Measurements from ENCODE around the gene CCDC15.

Gene CCDC15

DNA sequence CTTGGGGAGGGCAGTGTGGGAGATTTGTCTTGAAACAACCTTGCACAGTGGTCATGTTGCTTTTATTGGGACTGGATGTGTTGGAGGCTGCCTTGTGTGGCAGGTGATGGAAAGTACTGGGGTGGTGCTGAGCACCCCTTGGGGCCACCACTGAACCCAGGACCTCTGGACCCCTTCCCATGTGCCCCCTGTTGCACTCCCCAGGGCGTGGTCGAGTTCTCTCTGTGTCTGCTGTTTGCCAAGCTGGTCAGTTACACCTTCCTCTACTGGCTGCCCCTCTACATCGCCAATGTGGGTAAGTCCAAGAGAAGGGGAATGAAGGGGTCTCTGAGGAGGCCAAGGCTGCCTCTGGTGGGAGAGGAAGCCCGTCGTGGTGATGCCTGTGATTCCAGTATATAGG is 128.0 kb downstream of the CCDC15 start:
- H3K27ac ChIP-seq (ENCODE audit: low read depth, low read length, poor library complexity, severe bottlenecking): no peak overlapping the region

GRCh38 chr11:125082611-125083311 is 128.8 kb downstream of the CCDC15 start:
- no peak overlapping the region for H3K9ac ChIP-seq (ENCODE audit: low read length)
- H3K9me3 ChIP-seq (ENCODE audit: low read length): no peaks in the 10 kb centered on the region
- no peaks in the 10 kb centered on the region for H3K36me3 ChIP-seq (ENCODE audit: insufficient read depth, low read length)
- H3K4me1 ChIP-seq (ENCODE audit: insufficient read depth, low read length, severe bottlenecking): no peaks in the 10 kb centered on the region
- H3K9me2 ChIP-seq (ENCODE audit: low read depth, low read length): no peaks in the 10 kb centered on the region
- no peak overlapping the region for H2AFZ ChIP-seq (ENCODE audit: low read length)
- no peak overlapping the region for H3K4me3 ChIP-seq (ENCODE audit: low read depth, low read length, poor library complexity, severe bottlenecking)
- no peaks in the 10 kb centered on the region for H3K79me2 ChIP-seq (ENCODE audit: insufficient read depth, low read length)
- TF ChIP-seq CTCF (IDR thresholded peaks at IDR 0.05; ENCODE audit: low read length) (no peak), EZH2 (IDR thresholded peaks at IDR 0.05; ENCODE audit: borderline replicate concordance, low read length) (no peak)
- no peaks in the 10 kb centered on the region for H3F3A ChIP-seq (ENCODE audit: insufficient read depth, low read length)
- no peaks in the 10 kb centered on the region for H4K20me1 ChIP-seq (ENCODE audit: insufficient read depth, low read length)
- no peak overlapping the region for H3K4me2 ChIP-seq (ENCODE audit: low read length)
- H3K27me3 ChIP-seq (ENCODE audit: insufficient read depth, low read length): no peaks in the 10 kb centered on the region
- H3K27ac ChIP-seq (ENCODE audit: low read depth, low read length, poor library complexity, severe bottlenecking): no peak overlapping the region

More for the DNA sequence above, 128.0 kb downstream of the CCDC15 start:
- H3K36me3 ChIP-seq (ENCODE audit: insufficient read depth, low read length): no peaks in the 10 kb centered on the region
- no peaks in the 10 kb centered on the region for H3K9me2 ChIP-seq (ENCODE audit: low read depth, low read length)
- no peak overlapping the region for H3K4me2 ChIP-seq (ENCODE audit: low read length)
- H3K4me1 ChIP-seq (ENCODE audit: insufficient read depth, low read length, severe bottlenecking): no peaks in the 10 kb centered on the region
- no peaks in the 10 kb centered on the region for H4K20me1 ChIP-seq (ENCODE audit: insufficient read depth, low read length)
- no peaks in the 10 kb centered on the region for H3K79me2 ChIP-seq (ENCODE audit: insufficient read depth, low read length)
- H2AFZ ChIP-seq (ENCODE audit: low read length): no peak overlapping the region
- no peaks in the 10 kb centered on the region for H3K9me3 ChIP-seq (ENCODE audit: low read length)
- H3K27me3 ChIP-seq (ENCODE audit: insufficient read depth, low read length): no peaks in the 10 kb centered on the region
- TF ChIP-seq EZH2 (IDR thresholded peaks at IDR 0.05; ENCODE audit: borderline replicate concordance, low read length): no peak
- no peak for TF ChIP-seq CTCF (IDR thresholded peaks at IDR 0.05; ENCODE audit: low read length)
- no peaks in the 10 kb centered on the region for H3F3A ChIP-seq (ENCODE audit: insufficient read depth, low read length)
- H3K9ac ChIP-seq (ENCODE audit: low read length): no peak overlapping the region
- no peak overlapping the region for H3K4me3 ChIP-seq (ENCODE audit: low read depth, low read length, poor library complexity, severe bottlenecking)

- no peak overlapping the region for H2AFZ ChIP-seq (ENCODE audit: low read length)
- no peak overlapping the region for H3K4me3 ChIP-seq (ENCODE audit: low read depth, low read length, poor library complexity, severe bottlenecking)
- H3K27ac ChIP-seq (ENCODE audit: low read depth, low read length, poor library complexity, severe bottlenecking): no peak overlapping the region
- H3K27me3 ChIP-seq (ENCODE audit: insufficient read depth, low read length): no peaks in the 10 kb centered on the region
- no peaks in the 10 kb centered on the region for H3K36me3 ChIP-seq (ENCODE audit: insufficient read depth, low read length)
- TF ChIP-seq EZH2 (IDR thresholded peaks at IDR 0.05; ENCODE audit: borderline replicate concordance, low read length) (no peak), CTCF (IDR thresholded peaks at IDR 0.05; ENCODE audit: low read length) (no peak)
- no peaks in the 10 kb centered on the region for H3K9me2 ChIP-seq (ENCODE audit: low read depth, low read length)
- no peak overlapping the region for H3K4me2 ChIP-seq (ENCODE audit: low read length)
- no peaks in the 10 kb centered on the region for H3F3A ChIP-seq (ENCODE audit: insufficient read depth, low read length)
- no peaks in the 10 kb centered on the region for H3K9me3 ChIP-seq (ENCODE audit: low read length)
- H3K9ac ChIP-seq (ENCODE audit: low read length): no peak overlapping the region
- no peaks in the 10 kb centered on the region for H3K79me2 ChIP-seq (ENCODE audit: insufficient read depth, low read length)
- H4K20me1 ChIP-seq (ENCODE audit: insufficient read depth, low read length): no peaks in the 10 kb centered on the region
- H3K4me1 ChIP-seq (ENCODE audit: insufficient read depth, low read length, severe bottlenecking): no peaks in the 10 kb centered on the region
Observed at GRCh38 chr11:125083312-125084056, 129.5 kb downstream of the CCDC15 start.
